ENCODE measurements around the gene CDH4.

DNA sequence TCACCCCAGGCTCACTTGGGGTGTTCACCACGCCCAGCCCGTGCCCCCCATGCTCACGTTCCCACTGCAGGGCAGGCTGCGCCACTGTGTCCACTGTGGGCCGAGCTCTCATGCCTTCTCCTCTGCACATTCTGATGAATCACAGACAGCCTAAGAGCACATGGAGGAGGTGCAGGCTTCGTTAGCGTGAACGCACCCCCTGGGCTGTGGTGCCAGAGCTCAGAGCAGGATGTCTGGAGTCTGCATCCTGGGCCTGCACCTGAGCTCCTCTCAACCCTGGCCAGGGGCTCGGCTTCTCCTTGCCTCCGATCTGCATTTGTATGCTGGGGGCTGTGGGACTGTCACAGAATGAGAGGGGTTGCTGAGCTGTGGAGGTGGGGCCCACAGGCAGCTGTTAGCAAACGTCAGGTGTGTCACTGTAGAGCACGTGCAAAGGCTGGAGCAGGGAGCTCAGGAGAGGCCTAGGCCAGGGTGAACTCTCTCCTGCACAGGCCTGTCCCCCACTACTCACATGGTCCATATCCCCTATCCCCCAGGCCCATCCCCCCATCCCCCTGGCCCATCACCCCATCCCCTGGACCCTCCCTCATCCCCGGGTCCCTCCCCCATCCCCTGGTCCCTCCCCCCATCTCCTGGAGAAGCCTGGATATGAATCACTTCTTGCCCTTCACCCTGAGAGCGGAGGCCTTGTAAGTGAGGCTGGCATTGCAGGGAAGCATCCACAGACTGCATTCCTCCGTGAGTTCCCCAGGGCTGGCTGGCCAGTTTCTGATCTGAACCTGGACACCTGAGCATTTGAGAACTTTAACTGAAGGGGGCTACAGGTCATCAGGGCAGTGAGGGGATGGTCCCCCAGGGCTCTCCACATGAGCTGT lies 504.1 kb downstream of the CDH4 start:
- TF ChIP-seq, protein P1, sequence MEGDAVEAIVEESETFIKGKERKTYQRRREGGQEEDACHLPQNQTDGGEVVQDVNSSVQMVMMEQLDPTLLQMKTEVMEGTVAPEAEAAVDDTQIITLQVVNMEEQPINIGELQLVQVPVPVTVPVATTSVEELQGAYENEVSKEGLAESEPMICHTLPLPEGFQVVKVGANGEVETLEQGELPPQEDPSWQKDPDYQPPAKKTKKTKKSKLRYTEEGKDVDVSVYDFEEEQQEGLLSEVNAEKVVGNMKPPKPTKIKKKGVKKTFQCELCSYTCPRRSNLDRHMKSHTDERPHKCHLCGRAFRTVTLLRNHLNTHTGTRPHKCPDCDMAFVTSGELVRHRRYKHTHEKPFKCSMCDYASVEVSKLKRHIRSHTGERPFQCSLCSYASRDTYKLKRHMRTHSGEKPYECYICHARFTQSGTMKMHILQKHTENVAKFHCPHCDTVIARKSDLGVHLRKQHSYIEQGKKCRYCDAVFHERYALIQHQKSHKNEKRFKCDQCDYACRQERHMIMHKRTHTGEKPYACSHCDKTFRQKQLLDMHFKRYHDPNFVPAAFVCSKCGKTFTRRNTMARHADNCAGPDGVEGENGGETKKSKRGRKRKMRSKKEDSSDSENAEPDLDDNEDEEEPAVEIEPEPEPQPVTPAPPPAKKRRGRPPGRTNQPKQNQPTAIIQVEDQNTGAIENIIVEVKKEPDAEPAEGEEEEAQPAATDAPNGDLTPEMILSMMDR (IDR thresholded peaks at IDR 0.05 in 8 of 11, conservative IDR thresholded peaks at IDR 0.05 in 3 of 11), result no peak
- no peak for TF ChIP-seq POLR2AphosphoS5 (IDR thresholded peaks at IDR 0.05)
- no peak for TF ChIP-seq POLR2A (IDR thresholded peaks at IDR 0.05)
